ENCODE measurements around the gene ATP8A1.

Gene ATP8A1

GRCh38 chr4:42632653-42633382 lies 24.1 kb downstream of the ATP8A1 start:
- Histone ChIP-seq H3K27ac (ENCODE audit: low read depth, low read length) (no peak overlapping the region), H3F3A (ENCODE audit: control insufficient read depth, insufficient read depth) (no peaks in the 10 kb centered on the region), H3K4me1 (ENCODE audit: control insufficient read depth, low read length) (peaks cover 81% of the 10 kb centered on the region), H3K36me3 (ENCODE audit: control insufficient read depth, low read length) (peaks cover 15% of the 10 kb centered on the region), H3K9me2 (replicated peaks; ENCODE audit: control insufficient read depth, low read length) (no peaks in the 10 kb centered on the region), H3K27me3 (ENCODE audit: control insufficient read depth, low read length) (no peaks in the 10 kb centered on the region), H4K20me1 (ENCODE audit: control insufficient read depth, insufficient read depth, low read depth, low read length) (0 out of 2 replicates have a peak, but pooled peaks cover 5% of the 10 kb centered on the region), H3K4me2 (ENCODE audit: low read length) (peak overlapping the region; percentile 40), H3K4me3 (ENCODE audit: low read length) (peak overlapping the region; percentile 6; the same call in 1 of the 2 replicates), H3K9me3 (ENCODE audit: control insufficient read depth, insufficient read depth, low read length) (no peaks in the 10 kb centered on the region), H3K79me2 (ENCODE audit: control insufficient read depth, low read length) (peaks cover 97% of the 10 kb centered on the region)
- TF ChIP-seq, protein P1, sequence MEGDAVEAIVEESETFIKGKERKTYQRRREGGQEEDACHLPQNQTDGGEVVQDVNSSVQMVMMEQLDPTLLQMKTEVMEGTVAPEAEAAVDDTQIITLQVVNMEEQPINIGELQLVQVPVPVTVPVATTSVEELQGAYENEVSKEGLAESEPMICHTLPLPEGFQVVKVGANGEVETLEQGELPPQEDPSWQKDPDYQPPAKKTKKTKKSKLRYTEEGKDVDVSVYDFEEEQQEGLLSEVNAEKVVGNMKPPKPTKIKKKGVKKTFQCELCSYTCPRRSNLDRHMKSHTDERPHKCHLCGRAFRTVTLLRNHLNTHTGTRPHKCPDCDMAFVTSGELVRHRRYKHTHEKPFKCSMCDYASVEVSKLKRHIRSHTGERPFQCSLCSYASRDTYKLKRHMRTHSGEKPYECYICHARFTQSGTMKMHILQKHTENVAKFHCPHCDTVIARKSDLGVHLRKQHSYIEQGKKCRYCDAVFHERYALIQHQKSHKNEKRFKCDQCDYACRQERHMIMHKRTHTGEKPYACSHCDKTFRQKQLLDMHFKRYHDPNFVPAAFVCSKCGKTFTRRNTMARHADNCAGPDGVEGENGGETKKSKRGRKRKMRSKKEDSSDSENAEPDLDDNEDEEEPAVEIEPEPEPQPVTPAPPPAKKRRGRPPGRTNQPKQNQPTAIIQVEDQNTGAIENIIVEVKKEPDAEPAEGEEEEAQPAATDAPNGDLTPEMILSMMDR (IDR thresholded peaks at IDR 0.05; ENCODE audit: low read depth, low read length, poor library complexity, severe bottlenecking), result no peak
- no peak for TF ChIP-seq EZH2phosphoT487 (IDR thresholded peaks at IDR 0.05; ENCODE audit: borderline replicate concordance, low read length)

- Histone ChIP-seq H3K9me3 (ENCODE audit: control insufficient read depth, insufficient read depth, low read length) (no peaks in the 10 kb centered on the region), H3K27me3 (ENCODE audit: control insufficient read depth, low read length) (no peaks in the 10 kb centered on the region), H3K79me2 (ENCODE audit: control insufficient read depth, low read length) (peaks cover 97% of the 10 kb centered on the region), H3F3A (ENCODE audit: control insufficient read depth, insufficient read depth) (no peaks in the 10 kb centered on the region), H3K4me2 (ENCODE audit: low read length) (no peak overlapping the region), H3K4me1 (ENCODE audit: control insufficient read depth, low read length) (peaks cover 81% of the 10 kb centered on the region), H3K36me3 (ENCODE audit: control insufficient read depth, low read length) (peaks cover 25% of the 10 kb centered on the region), H4K20me1 (ENCODE audit: control insufficient read depth, insufficient read depth, low read depth, low read length) (0 out of 2 replicates have a peak, but pooled peaks cover 5% of the 10 kb centered on the region), H3K9me2 (replicated peaks; ENCODE audit: control insufficient read depth, low read length) (no peaks in the 10 kb centered on the region), H3K27ac (ENCODE audit: low read depth, low read length) (no peak overlapping the region), H3K4me3 (ENCODE audit: low read length) (no peak overlapping the region)
- TF ChIP-seq EZH2phosphoT487 (IDR thresholded peaks at IDR 0.05; ENCODE audit: borderline replicate concordance, low read length), result no peak
- TF ChIP-seq, protein P1 (IDR thresholded peaks at IDR 0.05; ENCODE audit: low read depth, low read length, poor library complexity, severe bottlenecking), result no peak
Measured at GRCh38 chr4:42630908-42631307, 26.0 kb downstream of the ATP8A1 start.

DNA sequence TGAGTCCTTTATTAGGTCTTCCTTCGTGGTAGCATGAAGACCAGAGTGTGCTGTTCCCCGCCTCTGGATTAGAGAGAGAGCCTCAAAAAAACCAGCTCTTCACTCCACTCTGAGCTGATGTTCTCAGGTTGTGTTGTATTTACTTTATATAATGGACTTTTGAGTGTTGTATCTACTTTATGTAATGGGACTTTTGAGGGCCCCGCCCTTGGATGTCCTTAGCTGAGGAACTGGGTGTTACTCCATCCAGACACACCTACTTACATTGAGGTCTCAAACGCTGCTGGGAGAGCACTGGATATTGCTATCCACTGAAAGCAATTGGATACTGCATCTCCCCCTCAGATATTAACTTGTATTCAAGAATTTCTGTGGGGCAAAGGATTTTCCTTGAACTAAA lies 28.2 kb downstream of the ATP8A1 start:
- TF ChIP-seq, protein P1 (IDR thresholded peaks at IDR 0.05; ENCODE audit: low read depth, low read length, poor library complexity, severe bottlenecking), result no peak
- no peak for TF ChIP-seq EZH2phosphoT487 (IDR thresholded peaks at IDR 0.05; ENCODE audit: borderline replicate concordance, low read length)
- Histone ChIP-seq H3K4me2 (ENCODE audit: low read length) (peak overlapping the region; percentile 27), H4K20me1 (ENCODE audit: control insufficient read depth, insufficient read depth, low read depth, low read length) (0 out of 2 replicates have a peak, but pooled peaks cover 2% of the 10 kb centered on the region), H3K36me3 (ENCODE audit: control insufficient read depth, low read length) (peaks cover 37% of the 10 kb centered on the region), H3K27me3 (ENCODE audit: control insufficient read depth, low read length) (no peaks in the 10 kb centered on the region), H3K9me3 (ENCODE audit: control insufficient read depth, insufficient read depth, low read length) (no peaks in the 10 kb centered on the region), H3K9me2 (replicated peaks; ENCODE audit: control insufficient read depth, low read length) (no peaks in the 10 kb centered on the region), H3K4me3 (ENCODE audit: low read length) (peak overlapping the region; percentile 23; the same call in 1 of the 2 replicates), H3K79me2 (ENCODE audit: control insufficient read depth, low read length) (peaks cover 85% of the 10 kb centered on the region), H3F3A (ENCODE audit: control insufficient read depth, insufficient read depth) (no peaks in the 10 kb centered on the region), H3K27ac (ENCODE audit: low read depth, low read length) (no peak overlapping the region), H3K4me1 (ENCODE audit: control insufficient read depth, low read length) (peaks cover 80% of the 10 kb centered on the region)
